ENCODE measurements around the gene PFDN2. TPM values are rescaled to one million over a fixed set of nuclear protein-coding genes. Genes with fewer than 3 reads are reported as not detected.

Gene PFDN2
- total and polyA plus RNA-seq, 12 donors = 33.6 to 452 (median 57.1) TPM

DNA sequence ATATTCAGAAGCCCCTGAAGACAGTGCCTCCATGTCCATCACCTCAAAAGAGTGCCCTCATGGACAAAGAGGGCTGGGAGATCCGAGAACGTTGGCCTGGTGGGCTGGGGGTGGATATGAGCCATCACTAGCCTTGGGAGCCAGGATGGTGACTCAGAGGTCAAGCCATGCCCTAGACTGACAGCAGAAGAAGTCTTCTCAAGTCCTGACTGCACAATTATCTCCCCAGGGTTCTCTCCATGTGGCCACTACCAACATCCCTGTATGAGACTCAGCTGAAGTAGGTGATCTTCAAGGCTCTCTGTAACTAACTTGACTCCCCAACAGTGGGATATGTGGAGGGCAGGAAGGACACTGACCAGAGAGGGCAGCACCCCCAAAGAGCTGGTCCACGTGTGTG, 64.9 kb downstream of the PFDN2 start:
- intact Hi-C loops (cut with DNase I) = loop anchor here in 1 of 2 donors (5.0 kb wide), 1 partner anchor 51 kb away; no protein-coding TSS in a partner anchor
- TF ChIP-seq, protein P1, sequence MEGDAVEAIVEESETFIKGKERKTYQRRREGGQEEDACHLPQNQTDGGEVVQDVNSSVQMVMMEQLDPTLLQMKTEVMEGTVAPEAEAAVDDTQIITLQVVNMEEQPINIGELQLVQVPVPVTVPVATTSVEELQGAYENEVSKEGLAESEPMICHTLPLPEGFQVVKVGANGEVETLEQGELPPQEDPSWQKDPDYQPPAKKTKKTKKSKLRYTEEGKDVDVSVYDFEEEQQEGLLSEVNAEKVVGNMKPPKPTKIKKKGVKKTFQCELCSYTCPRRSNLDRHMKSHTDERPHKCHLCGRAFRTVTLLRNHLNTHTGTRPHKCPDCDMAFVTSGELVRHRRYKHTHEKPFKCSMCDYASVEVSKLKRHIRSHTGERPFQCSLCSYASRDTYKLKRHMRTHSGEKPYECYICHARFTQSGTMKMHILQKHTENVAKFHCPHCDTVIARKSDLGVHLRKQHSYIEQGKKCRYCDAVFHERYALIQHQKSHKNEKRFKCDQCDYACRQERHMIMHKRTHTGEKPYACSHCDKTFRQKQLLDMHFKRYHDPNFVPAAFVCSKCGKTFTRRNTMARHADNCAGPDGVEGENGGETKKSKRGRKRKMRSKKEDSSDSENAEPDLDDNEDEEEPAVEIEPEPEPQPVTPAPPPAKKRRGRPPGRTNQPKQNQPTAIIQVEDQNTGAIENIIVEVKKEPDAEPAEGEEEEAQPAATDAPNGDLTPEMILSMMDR (IDR thresholded peaks at IDR 0.05) = no peak
- no peak for TF ChIP-seq POLR2A (IDR thresholded peaks at IDR 0.05)
- H3K27ac ChIP-seq = no peak overlapping the region
- WGBS, 4 donors = 57 to 81% (median 67%) methylated on average over 3 of the region's 3 CpGs
- no peak for DNase-seq
- H3K4me3 ChIP-seq = no peak overlapping the region
- H3K4me1 ChIP-seq (replicated peaks in 1 of 2) = no peaks in the 10 kb centered on the region
- H3K27me3 ChIP-seq = no peaks in the 10 kb centered on the region
- H3K36me3 ChIP-seq (replicated peaks in 1 of 2) = peaks cover 0 to 6% of the 10 kb centered on the region in 2 donors
- H3K9me3 ChIP-seq (replicated peaks in 1 of 3) = no peaks in the 10 kb centered on the region

DNA sequence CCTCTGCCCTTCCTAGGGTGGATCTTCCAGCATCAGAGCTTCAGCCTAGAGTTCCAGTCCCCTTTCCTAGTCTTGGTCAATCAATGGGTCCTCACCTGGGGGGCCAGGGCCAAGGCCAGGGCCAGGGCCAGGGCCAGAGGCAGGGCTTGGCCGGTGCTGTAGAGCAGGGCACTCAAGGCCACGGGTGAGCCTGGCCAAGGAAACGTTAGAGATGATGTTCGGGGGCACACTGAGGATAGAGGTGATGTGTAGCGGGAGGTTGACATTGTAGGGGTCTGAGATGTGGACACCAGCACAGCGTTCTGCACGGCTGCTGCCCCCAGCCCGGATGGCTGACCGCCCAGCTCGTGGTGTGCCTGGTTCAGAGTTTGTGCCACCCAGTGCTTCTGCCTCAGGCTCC, 66.6 kb downstream of the PFDN2 start:
- intact Hi-C loops (cut with DNase I) = loop anchor here in 1 of 2 donors (5.0 kb wide), 1 partner anchor 49 kb away; no protein-coding TSS in a partner anchor
- 82 to 83% (median 83%) methylated on average over 4 to 10 of the region's 10 CpGs for WGBS, 4 donors

More for the DNA sequence above, 66.6 kb downstream of the PFDN2 start:
- Histone ChIP-seq H3K36me3 (replicated peaks in 1 of 2) (peaks cover 0 to 6% of the 10 kb centered on the region in 2 donors), H3K9me3 (replicated peaks in 1 of 3) (no peaks in the 10 kb centered on the region), H3K27me3 (no peaks in the 10 kb centered on the region), H3K4me3 (no peak overlapping the region), H3K4me1 (replicated peaks in 1 of 2) (no peaks in the 10 kb centered on the region), H3K27ac (no peak overlapping the region)
- no peak for DNase-seq
- no peak for TF ChIP-seq POLR2A (IDR thresholded peaks at IDR 0.05)
- TF ChIP-seq, protein P1 (IDR thresholded peaks at IDR 0.05) = no peak

Small RNAs within 50 kb of the gene (small RNA-seq; reads per million reads assigned to genes)
- gene RF01225 = 0 reads per million in 2 donors

Other genes with a start within 250 kb of the PFDN2 start
- 1 to 10 TPM in 1 of 9 donors, under 1 TPM in 2, not detected in 6; 0.41 to 2.9 (median 0.52) TPM for gene ITLN1, start 232.9 kb downstream of the PFDN2 start, total RNA-seq
- gene ITLN1, start 232.9 kb downstream of the PFDN2 start, polyA plus RNA-seq = 1 to 10 TPM in 2 of 3 donors, not detected in 1; 2.4 to 4.1 TPM
- gene ITLN2, start 163.2 kb downstream of the PFDN2 start, total RNA-seq = 1 to 10 TPM in 2 of 9 donors, not detected in 7; 1.1 to 3.1 TPM
- under 1 TPM in 1 of 3 donors, not detected in 2; 0.32 TPM for gene ITLN2, start 163.2 kb downstream of the PFDN2 start, polyA plus RNA-seq
- gene F11R, start 96.9 kb downstream of the PFDN2 start, total RNA-seq = 10 to 100 TPM; 32.1 to 99.1 (median 60.6) TPM
- gene F11R, start 96.9 kb downstream of the PFDN2 start, polyA plus RNA-seq = 10 to 100 TPM; 19.3 to 83.0 (median 22.9) TPM
- 100 to 1,000 TPM in 3 of 9 donors, 10 to 100 TPM in 6; 46.3 to 280 (median 86.7) TPM for gene TSTD1, start 79.1 kb downstream of the PFDN2 start, total RNA-seq
- 100 to 1,000 TPM in 2 of 3 donors, 10 to 100 TPM in 1; 57.8 to 153 (median 109) TPM for gene TSTD1, start 79.1 kb downstream of the PFDN2 start, polyA plus RNA-seq
- gene USF1, start 72.1 kb downstream of the PFDN2 start, total RNA-seq = 10 to 100 TPM; 41.3 to 82.9 (median 63.7) TPM
- 100 to 1,000 TPM in 2 of 3 donors, 10 to 100 TPM in 1; 48.0 to 153 (median 144) TPM for gene USF1, start 72.1 kb downstream of the PFDN2 start, polyA plus RNA-seq
- 10 to 100 TPM in 5 of 9 donors, 1 to 10 TPM in 3, under 1 TPM in 1; 0.89 to 15.7 (median 10.1) TPM for gene ARHGAP30, start 48.1 kb downstream of the PFDN2 start, total RNA-seq
- gene ARHGAP30, start 48.1 kb downstream of the PFDN2 start, polyA plus RNA-seq = 10 to 100 TPM in 1 of 3 donors, 1 to 10 TPM in 2; 3.7 to 17.5 (median 4.5) TPM
- gene NECTIN4, start 28.5 kb downstream of the PFDN2 start, total RNA-seq = under 1 TPM in 1 of 9 donors, not detected in 8; 0.06 TPM
- gene NECTIN4, start 28.5 kb downstream of the PFDN2 start, polyA plus RNA-seq = under 1 TPM in 1 of 3 donors, not detected in 2; 0.10 TPM
- gene KLHDC9, start 19.7 kb downstream of the PFDN2 start, total RNA-seq = 10 to 100 TPM in 7 of 9 donors, 1 to 10 TPM in 2; 5.2 to 28.1 (median 19.4) TPM
- gene KLHDC9, start 19.7 kb downstream of the PFDN2 start, polyA plus RNA-seq = 10 to 100 TPM in 2 of 3 donors, 1 to 10 TPM in 1; 5.5 to 25.4 (median 24.4) TPM
- 100 to 1,000 TPM in 6 of 9 donors, 10 to 100 TPM in 3; 77.1 to 122 (median 106) TPM for gene NIT1, start 68 bp upstream of the PFDN2 start, total RNA-seq
- gene NIT1, start 68 bp upstream of the PFDN2 start, polyA plus RNA-seq = 100 to 1,000 TPM in 1 of 3 donors, 10 to 100 TPM in 2; 72.2 to 147 (median 88.6) TPM
- 10 to 100 TPM; 22.0 to 38.2 (median 31.5) TPM for gene DEDD, start 14.6 kb upstream of the PFDN2 start, total RNA-seq
- gene DEDD, start 14.6 kb upstream of the PFDN2 start, polyA plus RNA-seq = 10 to 100 TPM; 30.9 to 35.0 (median 33.1) TPM
- gene UFC1, start 35.9 kb upstream of the PFDN2 start, total RNA-seq = 100 to 1,000 TPM in 6 of 9 donors, 10 to 100 TPM in 3; 59.0 to 127 (median 106) TPM
- 100 to 1,000 TPM; 121 to 166 (median 126) TPM for gene UFC1, start 35.9 kb upstream of the PFDN2 start, polyA plus RNA-seq
- gene USP21, start 41.5 kb upstream of the PFDN2 start, total RNA-seq = 10 to 100 TPM; 12.0 to 44.0 (median 27.5) TPM
- gene USP21, start 41.5 kb upstream of the PFDN2 start, polyA plus RNA-seq = 10 to 100 TPM; 19.3 to 44.9 (median 41.5) TPM
- 10 to 100 TPM; 19.4 to 56.2 (median 36.1) TPM for gene PPOX, start 48.4 kb upstream of the PFDN2 start, total RNA-seq
- 100 to 1,000 TPM in 2 of 3 donors, 10 to 100 TPM in 1; 13.2 to 268 (median 150) TPM for gene PPOX, start 48.4 kb upstream of the PFDN2 start, polyA plus RNA-seq
- 10 to 100 TPM; 25.8 to 38.8 (median 30.0) TPM for gene B4GALT3, start 59.5 kb upstream of the PFDN2 start, total RNA-seq
- 10 to 100 TPM; 21.9 to 35.9 (median 26.6) TPM for gene B4GALT3, start 59.5 kb upstream of the PFDN2 start, polyA plus RNA-seq
- gene ADAMTS4, start 81.0 kb upstream of the PFDN2 start, total RNA-seq = 10 to 100 TPM in 6 of 9 donors, 1 to 10 TPM in 2, under 1 TPM in 1; 0.67 to 29.2 (median 10.3) TPM
- gene ADAMTS4, start 81.0 kb upstream of the PFDN2 start, polyA plus RNA-seq = 10 to 100 TPM in 1 of 3 donors, 1 to 10 TPM in 2; 1.7 to 16.1 (median 9.3) TPM
- gene NDUFS2, start 84.3 kb upstream of the PFDN2 start, total RNA-seq = 100 to 1,000 TPM; 133 to 305 (median 191) TPM
- gene NDUFS2, start 84.3 kb upstream of the PFDN2 start, polyA plus RNA-seq = 100 to 1,000 TPM in 1 of 3 donors, 10 to 100 TPM in 2; 78.3 to 175 (median 99.2) TPM
- gene FCER1G, start 97.3 kb upstream of the PFDN2 start, total RNA-seq = 100 to 1,000 TPM in 4 of 9 donors, 10 to 100 TPM in 4, 1 to 10 TPM in 1; 5.5 to 239 (median 79.4) TPM
- gene FCER1G, start 97.3 kb upstream of the PFDN2 start, polyA plus RNA-seq = 100 to 1,000 TPM; 127 to 232 (median 180) TPM
- gene APOA2, start 105.6 kb upstream of the PFDN2 start, total RNA-seq = 1 to 10 TPM in 2 of 9 donors, under 1 TPM in 2, not detected in 5; 0.55 to 2.0 (median 1.0) TPM
- gene APOA2, start 105.6 kb upstream of the PFDN2 start, polyA plus RNA-seq = 1 to 10 TPM in 1 of 3 donors, not detected in 2; 4.1 TPM
- 10 to 100 TPM in 6 of 9 donors, 1 to 10 TPM in 3; 7.0 to 18.4 (median 12.1) TPM for gene TOMM40L, start 108.0 kb upstream of the PFDN2 start, total RNA-seq
- 10 to 100 TPM in 2 of 3 donors, 1 to 10 TPM in 1; 7.2 to 13.2 (median 10.1) TPM for gene TOMM40L, start 108.0 kb upstream of the PFDN2 start, polyA plus RNA-seq
- under 1 TPM in 1 of 9 donors, not detected in 8; 0.50 TPM for gene NR1I3, start 120.2 kb upstream of the PFDN2 start, total RNA-seq
- under 1 TPM in 1 of 3 donors, not detected in 2; 0.16 TPM for gene NR1I3, start 120.2 kb upstream of the PFDN2 start, polyA plus RNA-seq
- under 1 TPM in 4 of 9 donors, not detected in 5; 0.11 to 0.39 (median 0.33) TPM for gene PCP4L1, start 140.7 kb upstream of the PFDN2 start, total RNA-seq
- under 1 TPM in 2 of 3 donors, not detected in 1; 0.13 to 0.27 TPM for gene PCP4L1, start 140.7 kb upstream of the PFDN2 start, polyA plus RNA-seq
- 10 to 100 TPM in 1 of 9 donors, 1 to 10 TPM in 6, under 1 TPM in 2; 0.66 to 10.3 (median 3.1) TPM for gene MPZ, start 191.9 kb upstream of the PFDN2 start, total RNA-seq
- 1 to 10 TPM; 4.1 to 9.5 (median 7.9) TPM for gene MPZ, start 191.9 kb upstream of the PFDN2 start, polyA plus RNA-seq
- 100 to 1,000 TPM in 7 of 9 donors, 10 to 100 TPM in 2; 45.0 to 434 (median 293) TPM for gene SDHC, start 196.3 kb upstream of the PFDN2 start, total RNA-seq
- 100 to 1,000 TPM in 1 of 3 donors, 10 to 100 TPM in 2; 57.8 to 404 (median 63.6) TPM for gene SDHC, start 196.3 kb upstream of the PFDN2 start, polyA plus RNA-seq
- gene CFAP126, start 249.8 kb upstream of the PFDN2 start, total RNA-seq = under 1 TPM in 1 of 9 donors, not detected in 8; 0.28 TPM
- under 1 TPM in 1 of 3 donors, not detected in 2; 0.29 TPM for gene CFAP126, start 249.8 kb upstream of the PFDN2 start, polyA plus RNA-seq

Data from adrenal gland (tissue), 12 donors.